ENCODE data around the gene WFDC11.
"Not testable (repeated sequence)": the region's sequence is repeated elsewhere in the genome, so short reads cannot be mapped to it uniquely, and the experiment has no call there.

Gene WFDC11

DNA sequence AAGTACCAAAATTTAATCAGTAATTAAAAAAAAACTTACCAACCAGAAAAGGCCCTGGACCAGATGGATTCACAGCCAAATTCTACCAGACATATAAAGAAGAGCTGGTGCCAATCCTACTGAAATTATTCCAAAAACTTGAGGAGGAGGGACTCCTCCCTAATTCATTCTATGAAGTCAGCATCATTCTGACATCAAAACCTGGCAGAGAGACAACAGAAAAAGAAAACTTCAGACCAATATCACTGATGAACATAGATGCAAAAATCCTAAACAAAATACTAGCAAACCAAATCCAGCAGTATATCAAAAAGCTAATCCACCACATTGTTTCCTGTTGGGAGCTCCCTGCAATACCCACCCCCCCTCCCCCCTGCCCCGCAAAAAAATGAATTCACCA, at the start of gene WFDC11:
TSS of gene WFDC11 (minus strand) at position 101 of the 400 bp plus-strand sequence. CDS start 19,639 bp downstream, outside the sequence.
- DNase-seq (ENCODE audit: low spot score): no peak

DNA sequence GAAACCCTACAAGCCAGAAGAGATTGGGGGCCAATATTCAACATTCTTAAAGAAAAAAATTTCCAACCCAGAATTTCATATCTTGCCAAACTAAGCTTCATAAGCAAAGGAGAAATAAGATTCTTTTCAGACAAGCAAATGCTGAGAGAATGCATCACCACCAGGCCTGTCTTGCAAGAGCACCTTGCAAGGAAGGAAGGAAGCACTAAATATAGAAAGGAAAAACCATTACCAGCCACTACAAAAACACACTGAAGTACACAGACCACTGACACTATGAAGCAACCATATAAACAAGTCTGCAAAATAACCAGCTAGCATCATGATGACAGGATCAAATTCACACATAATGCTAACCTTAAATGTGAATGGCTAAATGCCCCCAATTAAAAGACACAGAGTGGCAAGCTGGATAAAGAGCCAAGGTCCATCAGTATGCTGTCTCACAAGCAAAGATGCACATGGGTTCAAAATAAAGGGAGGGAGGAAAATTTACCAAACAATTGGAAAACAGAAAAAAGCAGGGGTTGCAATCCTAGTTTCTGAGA, 46.2 kb upstream of the WFDC11 start:
- DNase-seq (ENCODE audit: low spot score): not testable (repeated sequence)

DNA sequence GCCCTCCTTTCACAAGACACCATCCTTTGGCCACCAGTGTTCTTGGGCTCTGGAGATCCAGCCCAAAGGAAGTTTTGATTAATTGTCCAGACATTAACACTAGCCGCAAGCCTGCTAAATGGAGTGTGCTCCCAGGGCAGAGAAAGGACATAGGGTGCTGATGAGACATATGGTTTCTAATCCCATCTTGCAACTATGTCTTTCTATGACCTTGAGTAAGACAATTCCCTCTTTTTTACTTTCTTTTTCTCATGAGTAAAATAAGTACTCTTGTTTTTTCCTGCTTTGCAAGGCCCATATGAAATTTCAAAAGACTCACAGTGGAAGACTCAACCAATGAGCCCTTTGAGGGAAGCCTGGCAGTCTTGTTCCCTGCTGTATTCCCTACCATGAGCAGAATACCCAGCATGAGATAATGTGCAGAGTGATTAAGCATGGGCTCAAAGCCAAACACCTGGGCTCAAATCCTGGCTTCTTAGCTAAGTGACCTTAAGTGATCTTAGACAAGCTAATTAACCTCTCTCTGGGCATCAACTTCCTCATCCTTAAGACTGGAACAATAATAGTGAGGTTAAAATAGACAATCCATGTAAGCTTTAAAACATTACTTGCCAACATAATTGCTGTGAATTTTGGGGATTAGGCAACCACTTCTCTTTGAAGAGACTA, 35.1 kb upstream of the WFDC11 start, which contains the start of gene WFDC10B:
TSS of gene WFDC10B (minus strand) at position 51 of the 669 bp plus-strand sequence. CDS start 19,027 bp downstream, outside the sequence.
- DNase-seq (ENCODE audit: low spot score): peak; percentile 8

DNA sequence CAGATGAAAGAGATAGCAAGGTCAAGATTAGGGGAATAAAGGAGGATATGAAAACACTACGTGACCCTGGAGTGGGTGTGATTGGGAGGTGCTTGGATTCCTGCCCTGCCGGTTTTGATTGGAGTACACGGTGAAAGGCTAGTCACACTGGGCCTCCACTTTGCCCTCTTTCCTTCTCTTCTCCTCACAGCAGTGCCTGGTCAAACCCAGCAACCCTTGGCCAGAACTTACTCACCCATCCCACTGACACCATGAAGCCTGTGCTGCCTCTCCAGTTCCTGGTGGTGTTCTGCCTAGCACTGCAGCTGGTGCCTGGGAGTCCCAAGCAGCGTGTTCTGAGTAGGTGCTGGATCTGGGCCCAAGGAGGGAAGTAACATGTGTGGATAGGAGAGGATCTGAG, 31.8 kb upstream of the WFDC11 start, which contains the start of gene WFDC13:
TSS of gene WFDC13 (plus strand) at position 166 of the 400 bp plus-strand sequence. CDS start at position 252, 86 bp downstream.
- DNase-seq (ENCODE audit: low spot score): no peak

DNA sequence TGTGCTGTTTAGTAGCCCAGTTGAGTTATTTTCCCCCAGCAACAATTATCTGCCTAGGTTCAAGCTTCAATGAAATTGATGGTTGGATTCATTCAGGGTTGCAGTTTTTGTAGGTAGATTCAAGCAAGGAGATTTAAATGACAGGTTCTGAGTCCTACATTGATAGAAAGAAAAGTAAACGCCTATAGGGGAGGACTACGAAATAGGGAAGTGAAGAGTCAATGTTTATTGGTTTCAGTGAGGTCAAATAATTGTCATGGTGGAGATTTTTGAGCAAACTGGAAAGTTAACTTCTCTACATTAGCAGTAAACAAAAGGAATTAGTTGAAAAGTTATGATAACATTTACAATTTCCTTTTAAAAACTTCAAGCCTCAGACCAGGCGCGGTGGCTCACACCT, 31.1 kb upstream of the WFDC11 start:
- no peak for DNase-seq (ENCODE audit: low spot score)

DNA sequence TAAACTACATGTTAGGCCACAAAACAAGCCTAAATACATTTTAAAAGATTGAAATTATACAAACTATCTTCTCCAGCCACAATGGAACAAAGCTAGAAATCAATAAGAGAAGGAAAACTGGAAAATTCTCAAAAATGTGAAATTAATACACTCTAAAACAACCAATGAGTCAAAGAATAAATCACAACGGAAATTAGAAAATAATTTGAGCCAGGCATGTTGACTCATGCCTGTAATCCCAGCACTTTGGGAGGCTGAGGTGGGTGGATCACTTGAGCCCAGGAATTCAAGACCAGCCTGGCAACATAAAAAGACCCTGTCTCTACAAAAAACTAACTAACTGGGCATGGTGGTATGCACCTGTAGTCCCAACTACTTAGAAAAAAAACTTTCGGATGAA, 25.5 kb upstream of the WFDC11 start:
- no peak for DNase-seq (ENCODE audit: low spot score)

DNA sequence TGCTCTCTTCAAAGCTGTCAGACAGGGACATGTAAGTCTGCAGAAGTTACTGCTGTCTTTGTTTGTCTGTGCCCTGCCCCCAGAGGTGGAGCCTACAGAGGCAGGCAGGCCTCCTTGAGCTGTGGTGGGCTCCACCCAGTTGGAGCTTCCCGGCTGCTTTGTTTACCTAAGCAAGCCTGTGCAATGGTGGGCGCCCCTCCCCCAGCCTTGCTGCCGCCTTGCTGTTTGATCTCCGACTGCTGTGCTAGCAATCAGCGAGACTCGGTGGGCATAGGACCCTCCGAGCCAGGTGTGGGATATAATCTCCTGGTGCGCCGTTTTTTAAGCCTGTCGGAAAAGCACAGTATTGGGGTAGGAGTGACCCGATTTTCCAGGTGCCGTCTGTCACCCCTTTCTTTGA, 23.3 kb upstream of the WFDC11 start:
- DNase-seq (ENCODE audit: low spot score): not testable (repeated sequence)

DNA sequence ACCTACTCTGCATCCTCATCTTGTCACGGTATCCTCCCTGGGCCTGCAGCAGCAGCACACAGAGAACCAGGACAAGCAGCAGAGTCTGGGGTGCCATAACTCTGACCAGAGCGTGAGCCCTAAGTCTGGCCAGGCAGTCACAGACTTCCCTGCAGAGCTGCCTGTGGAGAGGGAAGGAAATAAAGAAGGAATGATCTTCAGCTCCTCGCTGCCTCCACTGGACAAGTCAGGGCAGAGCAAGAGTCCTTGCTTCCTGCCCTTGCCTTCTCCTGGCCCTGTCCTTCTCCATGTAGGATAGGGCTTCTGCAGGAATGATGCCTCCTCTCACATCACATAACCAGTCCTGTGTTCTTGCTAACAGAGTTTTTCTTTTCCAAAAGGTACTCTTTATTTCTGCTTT, 15.9 kb upstream of the WFDC11 start:
- DNase-seq (ENCODE audit: low spot score): no peak

DNA sequence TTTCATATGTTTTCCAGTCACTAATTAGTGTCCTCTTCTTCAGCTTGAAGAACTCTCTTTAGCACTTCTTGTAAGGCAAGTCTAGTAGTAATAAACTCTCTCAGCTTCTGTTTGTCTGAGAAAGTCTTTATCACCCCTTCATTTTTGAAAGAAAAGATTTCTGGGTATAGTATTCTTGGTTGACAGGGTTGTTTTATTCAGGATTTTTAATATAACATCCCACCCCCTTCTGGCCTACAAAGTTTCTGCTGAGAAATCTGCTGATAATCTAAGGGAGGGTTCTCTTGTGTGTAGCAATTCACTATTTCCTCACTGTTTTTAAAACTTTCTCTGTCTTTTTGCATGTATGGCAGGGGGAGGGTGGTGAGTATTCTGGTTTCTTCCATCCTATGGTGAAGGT, 9.6 kb upstream of the WFDC11 start:
- DNase-seq (ENCODE audit: low spot score): no peak

DNA sequence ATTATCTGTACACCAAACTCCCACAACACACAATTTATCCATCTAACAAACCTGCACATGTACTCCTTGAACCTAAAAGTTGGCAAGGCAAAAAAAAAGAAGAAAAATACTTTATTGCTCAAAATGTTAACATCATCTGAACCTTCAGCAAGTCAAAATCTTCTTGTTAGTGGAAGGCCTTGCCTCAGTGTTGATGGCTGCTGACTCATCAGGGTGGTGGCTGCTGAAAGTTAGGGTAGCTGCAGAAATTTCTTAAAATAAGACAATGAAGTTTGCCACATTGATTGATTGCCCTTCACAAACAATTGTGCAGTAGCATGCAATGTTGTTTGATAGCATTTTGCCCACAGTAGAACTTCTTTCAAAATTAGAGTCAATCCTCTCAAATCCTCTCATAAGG, 2.7 kb upstream of the WFDC11 start:
- no peak for DNase-seq (ENCODE audit: low spot score)

DNA sequence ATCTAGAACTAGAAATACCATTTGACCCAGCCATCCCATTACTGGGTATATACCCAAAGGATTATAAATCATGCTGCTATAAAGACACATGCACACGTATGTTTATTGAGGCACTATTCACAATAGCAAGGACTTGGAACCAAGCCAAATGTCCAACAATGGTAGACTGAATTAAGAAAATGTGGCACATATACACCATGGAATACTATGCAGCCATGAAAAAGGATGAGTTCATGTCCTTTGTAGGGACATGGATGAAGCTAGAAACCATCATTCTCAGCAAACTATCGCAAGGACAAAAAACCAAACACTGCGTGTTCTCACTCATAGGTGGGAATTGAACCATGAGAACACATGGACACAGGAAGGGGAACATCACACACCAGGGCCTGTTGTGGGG, 13.0 kb downstream of the WFDC11 start:
- not testable (repeated sequence) for DNase-seq (ENCODE audit: low spot score)

DNA sequence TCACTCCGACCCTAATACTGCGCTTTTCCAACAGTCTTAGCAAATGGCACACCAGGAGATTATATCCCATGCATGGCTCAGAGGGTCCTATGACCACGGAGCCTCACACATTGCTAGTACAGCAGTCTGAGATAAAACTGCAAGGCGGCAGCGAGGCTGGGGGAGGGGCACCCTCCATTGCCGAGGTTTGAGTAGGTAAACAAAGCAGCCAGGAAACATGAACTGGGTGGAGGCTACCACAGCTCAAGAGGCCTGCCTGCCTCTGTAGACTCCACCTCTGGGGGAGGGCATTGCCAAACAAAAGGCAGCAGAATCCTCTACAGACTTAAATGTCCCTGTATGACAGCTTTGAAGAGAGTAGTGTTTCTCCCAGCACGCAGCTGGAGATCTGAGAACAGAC, 18.3 kb downstream of the WFDC11 start:
- not testable (repeated sequence) for DNase-seq (ENCODE audit: low spot score)

DNA sequence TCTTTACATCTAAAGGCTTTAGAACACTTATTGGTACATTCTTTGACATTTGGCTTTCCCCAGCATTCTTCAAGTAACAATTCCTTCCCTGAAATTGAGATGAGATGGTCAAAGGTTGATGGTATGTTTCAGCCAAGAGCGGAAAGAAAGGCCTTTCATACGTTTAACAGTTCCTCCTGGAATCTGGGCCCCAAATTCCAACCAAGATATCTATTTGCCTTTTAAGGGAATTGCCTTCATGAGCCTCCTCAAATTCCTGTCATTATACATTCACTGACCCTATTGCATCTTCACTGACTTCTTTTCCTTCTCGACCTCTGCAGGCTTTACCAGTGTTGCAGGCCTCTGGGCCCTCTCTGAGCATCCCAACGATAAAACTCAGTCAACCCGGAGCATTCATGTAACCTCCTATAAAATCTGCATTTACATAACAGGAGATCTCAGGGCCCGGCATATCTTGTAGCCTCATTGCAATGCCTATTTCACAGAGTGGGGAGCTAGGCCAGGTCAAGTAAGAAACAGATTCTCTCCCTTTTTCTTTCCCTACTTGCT, 20.7 kb downstream of the WFDC11 start:
- DNase-seq (ENCODE audit: low spot score): no peak

DNA sequence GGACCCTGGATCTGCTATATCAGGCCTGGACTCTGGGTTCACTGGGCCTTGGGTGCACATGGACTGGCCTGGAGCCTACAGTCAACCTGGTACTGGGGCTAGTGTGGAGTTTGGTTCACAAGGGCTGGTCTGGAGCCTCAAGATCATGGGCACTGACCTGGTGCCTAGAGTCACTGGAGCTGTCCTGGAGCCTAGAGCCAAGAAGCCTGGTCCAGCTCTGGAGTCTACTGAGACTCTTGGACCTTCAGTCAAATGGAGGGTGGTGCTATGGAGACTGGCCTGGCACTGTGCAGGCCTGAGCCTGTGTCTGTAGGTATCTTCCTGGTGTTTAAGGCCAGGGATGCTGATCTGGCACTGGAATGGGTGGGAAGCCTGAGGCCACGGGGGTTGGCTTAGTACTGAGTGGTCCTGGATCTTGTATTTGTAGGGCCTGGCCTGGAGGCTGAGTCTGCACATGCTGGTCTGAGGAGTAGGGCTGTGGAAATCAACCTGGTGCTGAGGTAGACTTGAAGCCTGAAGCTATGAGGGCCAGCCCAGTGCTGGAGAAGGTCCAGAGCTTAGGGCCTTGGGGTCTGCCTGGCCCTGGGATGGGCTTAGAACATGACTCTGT, 22.5 kb downstream of the WFDC11 start:
- DNase-seq (ENCODE audit: low spot score): no peak

DNA sequence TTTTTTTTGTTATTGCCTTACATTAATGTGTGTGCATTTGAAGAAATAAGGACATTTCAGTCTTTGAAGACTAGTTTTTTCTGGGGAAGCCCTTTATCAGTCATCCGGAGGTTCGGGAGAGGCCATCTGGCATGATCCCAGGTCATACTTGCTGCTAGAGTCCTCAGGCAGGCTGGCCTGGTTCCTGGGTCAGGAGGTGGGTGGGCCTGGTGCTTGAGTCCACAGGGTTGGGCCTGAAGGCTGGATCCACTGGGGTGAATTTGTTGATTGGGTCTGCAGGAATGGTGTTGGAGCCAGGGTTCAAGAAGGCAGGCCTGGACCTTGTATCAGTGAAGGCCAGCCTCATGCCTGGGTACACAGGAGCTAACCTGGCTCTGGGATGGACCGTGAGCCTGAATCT, 23.2 kb downstream of the WFDC11 start:
- no peak for DNase-seq (ENCODE audit: low spot score)

DNA sequence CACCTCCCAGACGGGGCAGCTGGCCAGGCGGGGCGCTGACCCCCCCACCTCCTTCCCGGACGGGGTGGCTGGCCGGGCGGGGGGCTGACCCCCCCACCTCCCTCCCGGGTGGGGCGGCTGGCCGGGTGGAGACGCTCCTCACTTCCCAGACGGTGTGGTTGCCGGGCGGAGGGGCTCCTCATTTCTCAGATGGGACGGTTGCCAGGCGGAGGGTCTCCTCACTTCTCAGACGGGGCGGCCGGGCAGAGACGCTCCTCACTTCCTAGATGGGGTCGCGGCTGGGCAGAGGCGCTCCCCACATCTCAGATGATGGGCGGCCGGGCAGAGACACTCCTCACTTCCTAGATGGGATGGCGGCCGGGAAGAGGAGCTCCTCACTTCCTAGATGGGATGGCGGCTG, 24.2 kb downstream of the WFDC11 start:
- DNase-seq (ENCODE audit: low spot score): not testable (repeated sequence)

DNA sequence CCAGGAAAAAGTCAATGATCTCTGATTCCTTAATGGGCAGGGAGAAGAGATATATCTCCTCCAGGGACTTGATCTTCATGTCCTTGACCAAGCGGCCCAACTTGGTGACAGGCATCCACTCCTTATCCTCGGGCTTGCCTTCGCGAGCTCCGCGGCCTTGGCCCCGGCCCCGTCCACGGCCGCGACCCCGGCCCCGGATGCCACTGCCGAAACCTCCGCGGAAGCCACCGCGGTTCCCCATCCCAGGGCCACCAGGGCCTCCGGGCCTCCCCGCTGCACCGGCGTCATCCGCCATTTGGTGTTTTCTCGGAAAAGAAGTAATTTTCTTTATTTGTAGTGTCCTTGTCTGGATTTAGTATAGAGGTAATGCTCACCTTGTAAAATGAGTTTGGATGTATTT, 29.0 kb downstream of the WFDC11 start:
- DNase-seq (ENCODE audit: low spot score): not testable (repeated sequence)

DNA sequence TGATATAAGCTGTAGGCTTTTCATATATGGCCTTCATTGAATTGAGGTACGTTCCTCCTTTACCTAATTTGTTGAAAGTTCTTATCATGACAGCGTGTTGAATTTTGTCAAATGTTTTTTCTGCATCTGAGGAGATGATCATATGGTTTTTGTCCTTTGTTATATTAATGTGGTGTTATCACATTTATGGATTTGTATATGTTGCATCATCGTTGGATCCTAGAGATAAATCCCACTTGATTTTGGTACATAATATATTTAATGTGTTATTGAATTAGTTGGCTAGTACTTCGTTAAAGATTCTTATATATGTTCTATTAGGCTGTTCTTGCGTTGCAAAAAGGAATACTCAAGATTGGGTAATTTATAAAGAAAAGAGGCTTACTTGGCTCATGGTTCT, 30.4 kb downstream of the WFDC11 start:
- DNase-seq (ENCODE audit: low spot score): no peak

DNA sequence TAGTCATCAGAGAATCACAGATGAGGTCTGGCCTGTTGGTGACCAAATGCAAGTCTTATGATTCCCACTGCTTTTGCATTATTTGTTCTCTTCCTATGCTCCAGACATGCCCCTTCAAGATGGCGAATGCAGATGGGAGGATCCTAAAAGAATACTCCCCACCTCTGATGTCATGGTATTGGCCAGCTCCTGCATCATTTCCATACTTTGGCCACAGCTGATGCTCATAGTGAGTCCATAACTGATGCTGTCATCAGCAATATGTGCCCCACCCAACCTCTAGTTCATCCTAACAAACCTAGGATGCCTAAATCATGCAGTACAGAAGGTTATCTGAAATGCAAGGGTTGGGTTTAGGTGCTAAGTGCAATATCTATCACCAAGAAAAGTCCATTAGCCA, 33.5 kb downstream of the WFDC11 start:
- DNase-seq (ENCODE audit: low spot score): no peak

DNA sequence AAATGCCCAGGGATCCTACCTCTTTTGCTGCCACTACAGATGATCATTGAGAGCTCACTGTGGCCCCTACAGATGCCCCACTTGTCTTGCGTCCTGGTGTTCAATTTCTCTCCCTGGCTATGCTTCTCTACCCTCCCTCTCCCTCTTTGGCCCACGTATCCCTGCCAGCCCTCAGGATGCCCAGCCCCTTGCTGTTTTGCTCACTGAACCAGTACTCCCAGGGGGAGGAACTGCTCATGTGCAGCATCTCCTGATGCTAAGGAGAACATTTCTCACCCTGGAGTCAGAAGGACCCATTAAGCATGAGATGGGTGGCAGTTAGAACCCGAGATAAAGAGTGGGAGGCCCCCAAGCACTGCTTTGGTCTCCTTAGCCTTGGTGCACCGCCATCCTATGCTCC, 38.9 kb downstream of the WFDC11 start, which contains the start of gene WFDC9:
TSS of gene WFDC9 (minus strand) at position 101 of the 400 bp plus-strand sequence. CDS start 21,103 bp downstream, outside the sequence.
- DNase-seq (ENCODE audit: low spot score): no peak

DNA sequence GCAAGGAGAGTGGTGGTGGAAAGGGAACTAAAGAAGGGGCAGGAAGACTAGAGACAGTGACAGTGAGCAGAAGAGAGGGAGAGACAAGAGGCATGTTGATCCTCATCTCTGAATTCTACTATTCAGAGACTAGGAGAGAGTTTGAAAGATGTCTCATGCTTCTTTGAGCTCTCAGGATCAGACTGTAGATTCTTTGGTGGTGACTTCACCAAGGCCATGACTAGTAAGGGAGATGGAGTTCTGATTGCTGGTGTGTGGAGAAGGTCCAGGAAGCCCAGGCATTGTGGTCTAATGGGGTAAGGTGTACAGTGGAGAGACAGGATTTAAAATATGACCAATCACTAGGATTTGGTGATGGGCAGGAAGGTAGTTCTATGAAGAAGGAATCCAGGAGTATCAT, 39.7 kb downstream of the WFDC11 start:
- DNase-seq (ENCODE audit: low spot score): no peak

DNA sequence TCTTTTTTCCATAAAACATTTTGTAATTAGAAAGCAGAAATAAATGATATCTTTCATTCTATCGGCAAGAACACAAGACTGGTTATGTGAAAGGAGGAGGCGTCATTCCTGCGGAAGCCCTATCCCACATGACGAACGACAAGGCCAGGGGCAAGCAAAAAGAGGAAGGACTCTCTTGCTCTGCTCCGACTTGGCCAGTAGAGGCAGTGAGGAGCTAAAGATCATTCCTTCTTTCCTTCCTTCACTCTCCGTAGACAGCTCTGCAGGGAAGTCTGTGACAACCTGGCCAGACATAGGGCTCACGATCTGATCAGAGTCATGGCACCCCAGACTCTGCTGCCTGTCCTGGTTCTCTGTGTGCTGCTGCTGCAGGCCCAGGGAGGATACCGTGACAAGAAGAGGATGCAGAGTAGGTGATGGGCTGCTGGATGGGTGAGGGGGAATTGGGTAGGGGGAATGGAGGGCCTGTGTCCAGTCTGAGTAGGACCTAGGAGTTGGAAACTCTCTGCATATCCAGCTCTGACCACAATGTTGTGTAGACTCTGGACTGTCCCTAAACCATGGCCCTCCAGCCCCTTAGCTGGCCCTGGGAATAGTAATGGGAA, 40.4 kb downstream of the WFDC11 start, which contains the start of gene WFDC10A:
TSS of gene WFDC10A (plus strand) at position 244 of the 605 bp plus-strand sequence. CDS start at position 319, 75 bp downstream.
- peak; percentile 37 for DNase-seq (ENCODE audit: low spot score)
